H9 (cell line): Measurements from ENCODE around the gene CCNL1. TPM values are rescaled to one million over a fixed set of nuclear protein-coding genes. Genes with fewer than 3 reads are reported as not detected.
A peak's percentile ranks its signal among the peaks of the same experiment; 100 is the strongest.

Experiments
- DNase-seq: peaks from one replicate; pipeline ENCODE4 v3.0.0-alpha.2; 2017
- H2AFZ ChIP-seq: one replicate; pipeline ENCODE4 v1.6.1; 2013; ENCODE audit warnings: mild to moderate bottlenecking, low read length, control low read depth, moderate library complexity
- H2AK5ac ChIP-seq: 2 replicates; pipeline ENCODE4 v1.6.1; 2013; ENCODE audit warnings: low read length, control low read depth, mixed read lengths; ENCODE audit not compliant: insufficient read length
- H2BK120ac ChIP-seq: one replicate; pipeline ENCODE4 v1.6.1; 2013; ENCODE audit warnings: low read depth, mild to moderate bottlenecking, low read length, control low read depth, inconsistent platforms; ENCODE audit not compliant: poor library complexity, severe bottlenecking
- H2BK12ac ChIP-seq: 2 replicates; pipeline ENCODE4 v1.6.1; 2013; ENCODE audit warnings: low read length, control low read depth, mixed read lengths, low read depth; ENCODE audit not compliant: insufficient read length
- H2BK15ac ChIP-seq: 2 replicates; pipeline ENCODE4 v1.6.1; 2013; ENCODE audit warnings: low read depth, low read length, control low read depth
- H2BK20ac ChIP-seq: one replicate; pipeline ENCODE4 v1.6.1; 2013; ENCODE audit warnings: low read depth, mild to moderate bottlenecking, low read length, control low read depth, inconsistent platforms; ENCODE audit not compliant: poor library complexity, severe bottlenecking
- H2BK5ac ChIP-seq: 2 replicates; pipeline ENCODE4 v1.6.1; 2013; ENCODE audit warnings: low read length, control low read depth, mixed read lengths; ENCODE audit not compliant: insufficient read length
- H3K14ac ChIP-seq: 2 replicates; pipeline ENCODE4 v1.6.1; 2013; ENCODE audit warnings: low read length, control low read depth; ENCODE audit not compliant: insufficient read depth
- H3K18ac ChIP-seq: 2 replicates; pipeline ENCODE4 v1.6.1; 2013; ENCODE audit warnings: low read depth, mild to moderate bottlenecking, mixed read lengths, low read length, control low read depth; ENCODE audit not compliant: insufficient read length
- H3K23ac ChIP-seq: 2 replicates; pipeline ENCODE4 v1.6.1; 2013; ENCODE audit warnings: low read length, control low read depth, mixed read lengths, low read depth; ENCODE audit not compliant: insufficient read length
- H3K23me2 ChIP-seq: 2 replicates; pipeline ENCODE4 v1.6.1; 2013; ENCODE audit warnings: low read depth, mild to moderate bottlenecking, mixed read lengths, low read length, control low read depth; ENCODE audit not compliant: insufficient read length, poor library complexity, severe bottlenecking
- H3K27ac ChIP-seq: 2 replicates; pipeline ENCODE4 v1.5.1; 2013; ENCODE audit warnings: low read length, control low read depth, mixed read lengths, low read depth; ENCODE audit not compliant: insufficient read length
- H3K27me3 ChIP-seq: 2 replicates; pipeline ENCODE4 v1.6.1; 2013; ENCODE audit warnings: low read length, control low read depth, inconsistent platforms; ENCODE audit not compliant: insufficient read depth
- H3K4ac ChIP-seq: 2 replicates; pipeline ENCODE4 v1.6.1; 2013; ENCODE audit warnings: low read depth, mild to moderate bottlenecking, control low read depth, inconsistent platforms, low read length, moderate library complexity
- H3K4me1 ChIP-seq: 2 replicates; pipeline ENCODE4 v1.6.1; 2013; ENCODE audit warnings: low read length, control low read depth, inconsistent platforms; ENCODE audit not compliant: insufficient read depth
- H3K4me2 ChIP-seq: 2 replicates; pipeline ENCODE4 v1.6.1; 2013; ENCODE audit warnings: low read length, control low read depth, mixed read lengths; ENCODE audit not compliant: insufficient read length, insufficient read depth
- H3K56ac ChIP-seq: 2 replicates; pipeline ENCODE4 v1.6.1; 2013; ENCODE audit warnings: low read depth, mild to moderate bottlenecking, mixed read lengths, low read length, control low read depth; ENCODE audit not compliant: insufficient read length
- H3K79me1 ChIP-seq: 2 replicates; pipeline ENCODE4 v1.6.1; 2013; ENCODE audit warnings: low read depth, mild to moderate bottlenecking, moderate library complexity, low read length, control low read depth, inconsistent platforms; ENCODE audit not compliant: insufficient read depth, poor library complexity, severe bottlenecking
- H3K79me2 ChIP-seq: 2 replicates; pipeline ENCODE4 v1.6.1; 2013; ENCODE audit warnings: low read length, control low read depth, inconsistent platforms; ENCODE audit not compliant: insufficient read depth
- H3K9ac ChIP-seq: 2 replicates; pipeline ENCODE4 v1.6.1; 2013; ENCODE audit warnings: low read length, control low read depth, mixed read lengths; ENCODE audit not compliant: insufficient read length; ENCODE audit errors: extremely low read depth
- H3K9me3 ChIP-seq: one replicate; pipeline ENCODE4 v1.6.1; 2013; ENCODE audit warnings: low read depth, low read length, inconsistent platforms; ENCODE audit not compliant: control insufficient read depth
- H3T11ph ChIP-seq: one replicate; pipeline ENCODE4 v1.6.1; 2013; ENCODE audit warnings: mild to moderate bottlenecking, low read length, control low read depth, inconsistent platforms
- H4K20me1 ChIP-seq: one replicate; pipeline ENCODE4 v1.6.1; 2013; ENCODE audit not compliant: control insufficient read depth, insufficient read length, insufficient read depth
- H4K5ac ChIP-seq: 2 replicates; pipeline ENCODE4 v1.6.1; 2013; ENCODE audit warnings: low read depth, mild to moderate bottlenecking, mixed read lengths, low read length, control low read depth; ENCODE audit not compliant: insufficient read length
- H4K8ac ChIP-seq: replicated peaks from 2 replicates; pipeline ENCODE4 v1.6.1; 2013; ENCODE audit warnings: low read length, control low read depth, mixed read lengths, low read depth; ENCODE audit not compliant: insufficient read length
- H4K91ac ChIP-seq: 2 replicates; pipeline ENCODE4 v1.6.1; 2013; ENCODE audit warnings: low read depth, mild to moderate bottlenecking, moderate library complexity, mixed read lengths, low read length, control low read depth; ENCODE audit not compliant: insufficient read length
- H3K27ac Mint-ChIP-seq, 3 experiments: 2 replicates in 2 of 3; 3 replicates in 1 of 3; pipeline ENCODE4 v1.8.0; 2020 to 2021; ENCODE audit warnings: mixed read lengths in 3 of 3, mild to moderate bottlenecking in 1 of 3, moderate library complexity in 1 of 3
- H3K27me3 Mint-ChIP-seq: 2 replicates; pipeline ENCODE4 v1.8.0; 2021; ENCODE audit warnings: low read depth, mild to moderate bottlenecking, moderate library complexity, mixed read lengths
- H3K36me3 Mint-ChIP-seq, 3 experiments: 2 replicates in 2 of 3; 3 replicates in 1 of 3; pipeline ENCODE4 v1.8.0; 2020 to 2021; ENCODE audit warnings: low read depth in 3 of 3, mixed read lengths in 3 of 3; ENCODE audit not compliant: insufficient read depth in 1 of 3
- H3K4me1 Mint-ChIP-seq, 2 experiments: 2 replicates each; pipeline ENCODE4 v1.8.0; 2020; ENCODE audit warnings: mixed read lengths in 2 of 2
- H3K4me3 Mint-ChIP-seq, 2 experiments: 2 replicates in 1 of 2; 3 replicates in 1 of 2; pipeline ENCODE4 v1.8.0; 2020 to 2021; ENCODE audit warnings: mild to moderate bottlenecking in 2 of 2, mixed read lengths in 2 of 2, moderate library complexity in 1 of 2
- H3K9me3 Mint-ChIP-seq, 2 experiments: 2 replicates in 1 of 2; 3 replicates in 1 of 2; pipeline ENCODE4 v1.8.0; 2020; ENCODE audit warnings: mild to moderate bottlenecking in 2 of 2, mixed read lengths in 2 of 2, moderate library complexity in 1 of 2
- CTCF ChIP-seq: fragments of 200-600 bp; sonication (generic); conservative IDR thresholded peaks from 3 replicates; pipeline ENCODE4 v1.8.0; 2021; ENCODE audit warnings: antibody characterized with exemption, mild to moderate bottlenecking
- WGBS: extraction: QIAGEN DNeasy Blood & Tissue Kit; methylation state at CpG from one replicate; pipeline ENCODE4 v1.1.7; 2013; ENCODE audit warnings: missing lambda C conversion rate, low lambda C conversion rate, mixed read lengths; ENCODE audit not compliant: insufficient read length; ENCODE audit errors: extremely low coverage; 5-methylcytosine and 5-hydroxymethylcytosine counted together
- total RNA-seq: library from RNA; stranded (reverse); gene quantifications from 2 replicates; pipeline ENCODE4 v1.2.1, GENCODE V29; 2021

CCNL1 gene
- total RNA-seq, 1 experiment from 2014 or later: 103 TPM

- H2BK12ac ChIP-seq: no peak overlapping the region
- H3K4me3 Mint-ChIP-seq: peak overlapping the region; percentile 39 to 53
- peak overlapping the region; percentile 29 for H3K18ac ChIP-seq
- no peak overlapping the region for H3K27ac ChIP-seq
- no peak overlapping the region for H2AK5ac ChIP-seq
- H4K20me1 ChIP-seq: no peaks in the 10 kb centered on the region
- DNase-seq: no peak
- TF ChIP-seq CTCF: no peak
- no peaks in the 10 kb centered on the region for H3K9me3 Mint-ChIP-seq
- H3K4me1 Mint-ChIP-seq: peaks cover 26 to 33% of the 10 kb centered on the region in 2 experiments
- H3K4ac ChIP-seq: no peak overlapping the region; the same call in 1 of the 2 replicates
- H4K5ac ChIP-seq: no peak overlapping the region
- H3K14ac ChIP-seq: peak overlapping the region; percentile 77
- no peak overlapping the region for H2BK120ac ChIP-seq
- no peak overlapping the region for H3K23ac ChIP-seq
- no peak overlapping the region for H2BK20ac ChIP-seq
- H4K8ac ChIP-seq: no peak overlapping the region
- H3K27me3 Mint-ChIP-seq: peaks cover 7% of the 10 kb centered on the region
- peak overlapping the region; percentile 34 for H3K4me2 ChIP-seq
- H3K56ac ChIP-seq: no peak overlapping the region
- no peaks in the 10 kb centered on the region for H3K27me3 ChIP-seq
- H3K79me1 ChIP-seq: no peaks in the 10 kb centered on the region
- H3K23me2 ChIP-seq: no peaks in the 10 kb centered on the region
- H3T11ph ChIP-seq: no peak overlapping the region
- no peaks in the 10 kb centered on the region for H3K36me3 Mint-ChIP-seq
- H3K79me2 ChIP-seq: no peaks in the 10 kb centered on the region
- H3K9me3 ChIP-seq: no peaks in the 10 kb centered on the region
- WGBS: no CpG with 5 or more reads among the region's 20 CpGs
- H2BK5ac ChIP-seq: no peak overlapping the region
- H3K4me1 ChIP-seq: peaks cover 2% of the 10 kb centered on the region; the same call in 1 of the 2 replicates
- H3K27ac Mint-ChIP-seq: peak overlapping the region; percentile 15 to 42 (median 34)
- H3K9ac ChIP-seq: peak overlapping the region; percentile 2
- H2BK15ac ChIP-seq: no peak overlapping the region
- H4K91ac ChIP-seq: peak overlapping the region; percentile 8
- peak overlapping the region; percentile 22 for H2AFZ ChIP-seq
These were observed 30.0 kb downstream of the CCNL1 start for GRCh38 chr3:157129803-157130466.
